GM23248 (cell line): Measurements from ENCODE around the gene IL31RA.

ENCODE experiments used
- EZH2 ChIP-seq: fragments of 200-600 bp; sonication (generic); IDR thresholded peaks from 2 replicates; pipeline ENCODE4 v1.6.1; 2018; ENCODE audit warnings: antibody characterized with exemption, mild to moderate bottlenecking; ENCODE audit not compliant: insufficient read depth, poor library complexity, severe bottlenecking
- EZH2phosphoT487 ChIP-seq: fragments of 200-600 bp; sonication (generic); IDR thresholded peaks from 2 replicates; pipeline ENCODE4 v1.6.1; 2018; ENCODE audit warnings: antibody characterized with exemption, moderate library complexity, mild to moderate bottlenecking, low read depth; ENCODE audit not compliant: insufficient read depth

- TF ChIP-seq EZH2 (no peak), EZH2phosphoT487 (no peak)
Measured at GRCh38 chr5:55851675-55851979, 470 bp downstream of the IL31RA start.
